CD14-positive monocyte (primary cell): Measurements from ENCODE around the gene UBN2. TPM values are rescaled to one million over a fixed set of nuclear protein-coding genes. Genes with fewer than 3 reads are reported as not detected.

Source experiments
- DNase-seq, 3 donors: peaks; one replicate each; pipeline ENCODE4 v3.0.0-alpha.2; 2011 to 2022
- H2AFZ ChIP-seq: 2 replicates; pipeline ENCODE4 v1.6.0; 2012; ENCODE audit warnings: mild to moderate bottlenecking, low read depth, low read length, inconsistent platforms; ENCODE audit not compliant: insufficient read depth, poor library complexity, severe bottlenecking
- H3K27ac ChIP-seq, 2 donors: 1 replicate in 1 of 2; 2 replicates in 1 of 2; pipeline ENCODE4 v1.5.1; 2012 to 2013; ENCODE audit warnings: low read length in 2 of 2, control low read depth in 1 of 2, inconsistent platforms in 1 of 2, low read depth in 1 of 2, mild to moderate bottlenecking in 1 of 2
- H3K27me3 ChIP-seq, 2 donors: one replicate each; pipeline versions ENCODE4 v1.6.0 to v1.6.1; 2011 to 2013; ENCODE audit warnings: low read length in 2 of 2; ENCODE audit not compliant: control insufficient read depth in 2 of 2, insufficient read depth in 2 of 2
- H3K36me3 ChIP-seq, 2 donors: replicated peaks in 1 of 2; 1 replicate in 1 of 2; 2 replicates in 1 of 2; pipeline versions ENCODE4 v1.5.1 to v1.6.1; 2012 to 2013; ENCODE audit warnings: low read length in 2 of 2, control low read depth in 1 of 2, inconsistent platforms in 1 of 2, mild to moderate bottlenecking in 1 of 2; ENCODE audit not compliant: insufficient read depth in 2 of 2, control insufficient read depth in 1 of 2
- H3K4me1 ChIP-seq, 2 donors: 1 replicate in 1 of 2; 2 replicates in 1 of 2; pipeline versions ENCODE4 v1.5.1 to v1.6.1; 2012 to 2013; ENCODE audit warnings: low read length in 2 of 2, control low read depth in 1 of 2, inconsistent platforms in 1 of 2, mild to moderate bottlenecking in 1 of 2, moderate library complexity in 1 of 2; ENCODE audit not compliant: insufficient read depth in 2 of 2, control insufficient read depth in 1 of 2
- H3K4me2 ChIP-seq: replicated peaks from 2 replicates; pipeline ENCODE3; 2012; ENCODE audit warnings: low read length, moderate library complexity, mild to moderate bottlenecking; ENCODE audit not compliant: poor library complexity, severe bottlenecking; ENCODE audit errors: extremely low read depth
- H3K4me3 ChIP-seq, 3 experiments: fragments of 200-600 bp in 1 of 3; sonication (generic) in 1 of 3; replicated peaks in 1 of 3; 1 replicate in 2 of 3; 2 replicates in 1 of 3; pipeline ENCODE4 v1.5.1; 2011 to 2013; ENCODE audit warnings: low read length in 3 of 3, mild to moderate bottlenecking in 3 of 3, control low read depth in 2 of 3, low read depth in 2 of 3, inconsistent platforms in 1 of 3, moderate library complexity in 1 of 3
- H3K79me2 ChIP-seq: 2 replicates; pipeline ENCODE4 v1.6.0; 2012; ENCODE audit warnings: mild to moderate bottlenecking, control low read depth, inconsistent platforms, low read length, moderate library complexity; ENCODE audit not compliant: insufficient read depth
- H3K9ac ChIP-seq: 2 replicates; pipeline ENCODE4 v1.6.0; 2017; ENCODE audit warnings: low read length, mild to moderate bottlenecking; ENCODE audit not compliant: insufficient read depth, poor library complexity, severe bottlenecking
- H3K9me3 ChIP-seq, 2 donors: replicated peaks in 1 of 2; 1 replicate in 1 of 2; 2 replicates in 1 of 2; pipeline versions ENCODE4 v1.5.1 to v1.6.1; 2012 to 2013; ENCODE audit warnings: low read length in 2 of 2, control low read depth in 1 of 2; ENCODE audit not compliant: control insufficient read depth in 1 of 2, insufficient read depth in 1 of 2
- H4K20me1 ChIP-seq: 2 replicates; pipeline ENCODE4 v1.6.0; 2012; ENCODE audit warnings: mild to moderate bottlenecking, low read length, control low read depth, moderate library complexity; ENCODE audit not compliant: insufficient read depth
- H3K27ac Mint-ChIP-seq, 7 donors: one replicate each; pipeline ENCODE4 v1.8.0; 2020; ENCODE audit warnings: mild to moderate bottlenecking in 7 of 7, mixed read lengths in 7 of 7, moderate library complexity in 6 of 7, inconsistent platforms in 2 of 7
- H3K27me3 Mint-ChIP-seq, 3 donors: one replicate each; pipeline ENCODE4 v1.8.0; 2021 to 2022; ENCODE audit warnings: low read depth in 3 of 3, mild to moderate bottlenecking in 3 of 3, mixed read lengths in 3 of 3, moderate library complexity in 3 of 3, inconsistent platforms in 1 of 3
- H3K36me3 Mint-ChIP-seq, 2 donors: one replicate each; pipeline ENCODE4 v1.8.0; 2020; ENCODE audit warnings: mixed read lengths in 2 of 2, inconsistent platforms in 1 of 2, mild to moderate bottlenecking in 1 of 2
- H3K4me1 Mint-ChIP-seq: one replicate; pipeline ENCODE4 v1.8.0; 2020; ENCODE audit warnings: mild to moderate bottlenecking, mixed read lengths
- H3K4me3 Mint-ChIP-seq, 2 donors: one replicate each; pipeline ENCODE4 v1.8.0; 2020; ENCODE audit warnings: mild to moderate bottlenecking in 2 of 2, mixed read lengths in 2 of 2, moderate library complexity in 1 of 2
- H3K9me3 Mint-ChIP-seq, 7 donors: one replicate each; pipeline ENCODE4 v1.8.0; 2020 to 2022; ENCODE audit warnings: mixed read lengths in 7 of 7, mild to moderate bottlenecking in 6 of 7, moderate library complexity in 6 of 7, inconsistent platforms in 2 of 7
- WGBS: methylation state at CpG from one replicate; pipeline ENCODE4 v1.1.5; 2013; ENCODE audit warnings: missing lambda C conversion rate; ENCODE audit not compliant: insufficient coverage; 5-methylcytosine and 5-hydroxymethylcytosine counted together
- intact Hi-C, 2 donors: fragments of 100-400 bp; cut with micrococcal nuclease; formaldehyde crosslinking; loops; one replicate each; pipeline versions ENCODE4 v1.15.0 to v1.15.1; 2023
- polyA plus RNA-seq, 3 donors: library from polyadenylated mRNA; depleted of rRNA in 1 of 3; unstranded in 2 of 3; stranded (reverse) in 1 of 3; fragments of 300-500 nt in 2 of 3; fragments of >200 nt in 1 of 3; fragmentation: Illumina TruSeq in 2 of 3; gene quantifications; 1 replicate in 2 of 3; 2 replicates in 1 of 3; pipeline ENCODE4 v1.2.3, GENCODE V29; 2012 to 2021
- TF ChIP-seq, protein P1 (sequence below): fragments of 200-600 bp; IDR thresholded peaks from one replicate; pipeline ENCODE4 v1.8.0; 2022; ENCODE audit warnings: antibody characterized with exemption, mild to moderate bottlenecking

The UBN2 gene
- polyA plus RNA-seq, 3 donors = 0.80 to 4.2 (median 1.6) TPM

- Histone ChIP-seq H3K79me2 (no peaks in the 10 kb centered on the region), H3K4me1 (no peaks in the 10 kb centered on the region), H3K9me3 (no peaks in the 10 kb centered on the region), H3K27ac (no peak overlapping the region), H2AFZ (no peak overlapping the region), H3K4me2 (no peak overlapping the region), H4K20me1 (no peaks in the 10 kb centered on the region), H3K9ac (no peak overlapping the region), H3K36me3 (no peaks in the 10 kb centered on the region), H3K27me3 (no peaks in the 10 kb centered on the region), H3K4me3 (no peak overlapping the region)
- intact Hi-C loops = loop anchor here in 1 of 2 donors (10.0 kb wide), 1 partner anchor 1590 kb away; the partner anchor contains the start of gene BRAF
- H3K9me3 Mint-ChIP-seq = peaks cover 2 to 5% (median 4%) of the 10 kb centered on the region in 7 donors
- no peak overlapping the region for H3K27ac Mint-ChIP-seq
- TF ChIP-seq, protein P1, sequence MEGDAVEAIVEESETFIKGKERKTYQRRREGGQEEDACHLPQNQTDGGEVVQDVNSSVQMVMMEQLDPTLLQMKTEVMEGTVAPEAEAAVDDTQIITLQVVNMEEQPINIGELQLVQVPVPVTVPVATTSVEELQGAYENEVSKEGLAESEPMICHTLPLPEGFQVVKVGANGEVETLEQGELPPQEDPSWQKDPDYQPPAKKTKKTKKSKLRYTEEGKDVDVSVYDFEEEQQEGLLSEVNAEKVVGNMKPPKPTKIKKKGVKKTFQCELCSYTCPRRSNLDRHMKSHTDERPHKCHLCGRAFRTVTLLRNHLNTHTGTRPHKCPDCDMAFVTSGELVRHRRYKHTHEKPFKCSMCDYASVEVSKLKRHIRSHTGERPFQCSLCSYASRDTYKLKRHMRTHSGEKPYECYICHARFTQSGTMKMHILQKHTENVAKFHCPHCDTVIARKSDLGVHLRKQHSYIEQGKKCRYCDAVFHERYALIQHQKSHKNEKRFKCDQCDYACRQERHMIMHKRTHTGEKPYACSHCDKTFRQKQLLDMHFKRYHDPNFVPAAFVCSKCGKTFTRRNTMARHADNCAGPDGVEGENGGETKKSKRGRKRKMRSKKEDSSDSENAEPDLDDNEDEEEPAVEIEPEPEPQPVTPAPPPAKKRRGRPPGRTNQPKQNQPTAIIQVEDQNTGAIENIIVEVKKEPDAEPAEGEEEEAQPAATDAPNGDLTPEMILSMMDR = no peak
- peaks cover 0 to 4% (median 3%) of the 10 kb centered on the region in 3 donors for H3K27me3 Mint-ChIP-seq
- no peak overlapping the region for H3K4me3 Mint-ChIP-seq
- DNase-seq = no peak
- H3K36me3 Mint-ChIP-seq = no peaks in the 10 kb centered on the region
- H3K4me1 Mint-ChIP-seq = peaks cover 2% of the 10 kb centered on the region
- WGBS = 89% methylated on average over 1 of the region's 4 CpGs
Observed at GRCh38 chr7:139334399-139335150, 103.5 kb downstream of the UBN2 start.

- H3K27me3 Mint-ChIP-seq = peaks cover 0 to 7% (median 0%) of the 10 kb centered on the region in 3 donors
- intact Hi-C loops = loop anchor here in 1 of 2 donors (10.0 kb wide), 1 partner anchor 1586 kb away; the partner anchor contains the start of gene BRAF
- no peaks in the 10 kb centered on the region for H3K36me3 Mint-ChIP-seq
- Histone ChIP-seq H4K20me1 (no peaks in the 10 kb centered on the region), H2AFZ (no peak overlapping the region), H3K9me3 (peaks cover 0 to 3% of the 10 kb centered on the region in 2 donors), H3K4me1 (peaks cover 8 to 10% of the 10 kb centered on the region in 2 donors), H3K79me2 (peaks cover 22% of the 10 kb centered on the region), H3K36me3 (no peaks in the 10 kb centered on the region), H3K27me3 (no peaks in the 10 kb centered on the region), H3K9ac (no peak overlapping the region), H3K4me2 (no peak overlapping the region), H3K27ac (no peak overlapping the region), H3K4me3 (no peak overlapping the region)
- H3K9me3 Mint-ChIP-seq = peaks cover 3 to 10% (median 7%) of the 10 kb centered on the region in 7 donors
- peak overlapping the region; percentile 92 to 93 for H3K4me3 Mint-ChIP-seq
- DNase-seq = no peak
- TF ChIP-seq, protein P1 = no peak
- 100% methylated on average over 2 of the region's 2 CpGs for WGBS
- peaks cover 7% of the 10 kb centered on the region for H3K4me1 Mint-ChIP-seq
- H3K27ac Mint-ChIP-seq = peak overlapping the region; percentile 61 to 99 (median 99)
Observed at GRCh38 chr7:139339025-139339424, 108.0 kb downstream of the UBN2 start.
